ENCODE results near the gene KLHL24.
"Not testable (repeated sequence)": the region's sequence is repeated elsewhere in the genome, so short reads cannot be mapped to it uniquely, and the experiment has no call there.

The KLHL24 gene

DNA sequence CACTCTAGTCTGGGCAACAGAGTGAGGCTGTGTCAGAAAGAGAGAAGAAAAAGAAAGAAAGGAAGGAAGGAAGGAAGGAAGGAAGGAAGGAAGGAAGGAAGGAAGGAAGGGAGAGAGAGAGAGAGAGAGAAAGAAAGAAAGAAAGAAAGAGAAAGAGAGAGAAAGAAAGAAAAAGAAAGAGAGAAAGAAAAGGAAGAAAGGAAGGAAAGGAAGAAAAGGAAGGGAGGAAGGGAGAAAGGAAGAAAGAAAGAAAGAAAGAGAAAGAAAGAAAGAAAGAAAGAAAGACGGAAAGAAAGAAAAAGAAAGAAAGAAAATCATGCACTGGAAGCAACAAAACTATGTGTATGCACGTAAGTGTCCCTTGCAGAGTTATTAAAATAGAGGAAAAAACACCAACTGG, 12.9 kb upstream of the KLHL24 start:
- H3K4me1 Mint-ChIP-seq (ENCODE audit: low read depth) = not testable (repeated sequence)

DNA sequence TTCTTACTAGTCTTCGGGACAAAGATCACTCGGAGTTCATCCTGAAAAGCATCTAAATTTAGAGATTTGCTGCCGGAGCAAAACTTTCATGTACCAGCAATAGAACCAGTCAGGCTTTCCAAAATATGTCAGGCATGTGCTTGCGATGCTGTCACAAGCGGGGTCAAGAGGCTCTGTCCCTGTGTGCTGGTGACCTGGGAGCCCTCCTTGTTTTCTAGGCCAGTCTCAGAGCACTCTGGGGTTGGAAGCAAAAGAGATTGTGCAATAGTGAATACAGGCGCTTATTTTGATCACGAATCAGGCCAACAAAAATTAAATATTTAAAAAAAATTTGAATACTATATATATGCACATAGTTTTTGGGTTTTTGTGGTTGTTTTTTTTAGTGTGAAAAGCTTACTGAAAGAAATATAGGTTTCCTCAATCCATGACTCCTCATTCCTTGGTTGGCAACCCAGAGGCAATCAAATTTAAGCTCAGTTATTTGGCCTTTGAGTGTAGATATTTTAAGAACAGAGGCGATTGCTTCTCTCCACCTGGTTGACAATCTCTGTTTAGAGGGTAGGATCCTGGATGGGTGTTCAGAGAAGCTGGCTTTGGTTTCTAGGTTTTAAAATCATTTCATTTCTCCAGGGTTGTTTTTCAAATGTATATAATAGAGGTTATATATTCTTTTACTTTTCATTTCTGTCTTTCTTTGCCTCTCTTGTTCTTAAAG, 8.4 kb upstream of the KLHL24 start:
- Mint-ChIP-seq H3K27me3 (no peaks in the 10 kb centered on the region), H3K4me1 (ENCODE audit: low read depth) (no peaks in the 10 kb centered on the region), H3K27ac (no peak overlapping the region), H3K9me3 (no peaks in the 10 kb centered on the region), H3K4me3 (no peak overlapping the region), H3K36me3 (ENCODE audit: low read depth) (no peaks in the 10 kb centered on the region)

More for the DNA sequence above, 12.9 kb upstream of the KLHL24 start:
- not testable (repeated sequence) for H3K9me3 Mint-ChIP-seq; H3K4me3 Mint-ChIP-seq; H3K27ac Mint-ChIP-seq; H3K36me3 Mint-ChIP-seq (ENCODE audit: low read depth); H3K27me3 Mint-ChIP-seq

DNA sequence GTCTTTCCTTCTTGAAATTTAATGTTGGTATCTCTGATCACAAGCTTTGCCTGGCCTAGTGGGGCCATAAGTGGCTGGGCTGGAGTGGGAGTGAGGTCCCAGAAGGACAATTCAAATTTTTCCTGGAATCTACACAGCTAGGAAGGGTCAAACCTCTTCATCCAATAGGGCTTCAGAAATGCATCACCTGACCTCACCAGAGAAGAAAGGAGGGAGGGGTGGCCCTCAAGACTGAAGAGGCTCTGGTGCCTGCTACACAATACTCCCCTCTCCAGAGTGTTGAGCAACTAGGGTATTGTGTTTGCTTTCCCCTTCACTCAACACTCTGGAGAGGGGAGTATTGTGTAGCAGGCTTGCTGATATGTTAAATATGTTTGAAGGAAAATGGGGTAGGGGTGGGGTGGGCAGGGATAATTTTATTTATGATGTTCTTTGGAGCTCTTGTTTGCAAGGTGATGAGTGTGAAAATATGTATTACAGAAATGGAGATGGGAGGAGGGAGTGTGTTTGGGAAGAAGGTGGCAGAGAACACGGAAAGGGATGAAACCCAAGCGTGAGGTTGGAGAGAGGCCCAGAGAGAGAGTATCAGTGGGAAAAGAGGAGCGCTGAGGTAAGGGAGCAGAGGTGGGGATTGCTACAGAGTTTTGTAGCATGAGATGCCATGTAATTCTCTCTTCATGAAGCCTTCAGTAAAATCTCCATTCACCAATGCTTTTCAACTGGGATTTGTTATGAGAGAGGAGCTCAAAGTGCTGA, 5.7 kb upstream of the KLHL24 start:
- Mint-ChIP-seq H3K27me3 (no peaks in the 10 kb centered on the region), H3K27ac (no peak overlapping the region), H3K36me3 (ENCODE audit: low read depth) (no peaks in the 10 kb centered on the region), H3K4me1 (ENCODE audit: low read depth) (peaks cover 7% of the 10 kb centered on the region), H3K4me3 (no peak overlapping the region), H3K9me3 (no peaks in the 10 kb centered on the region)

DNA sequence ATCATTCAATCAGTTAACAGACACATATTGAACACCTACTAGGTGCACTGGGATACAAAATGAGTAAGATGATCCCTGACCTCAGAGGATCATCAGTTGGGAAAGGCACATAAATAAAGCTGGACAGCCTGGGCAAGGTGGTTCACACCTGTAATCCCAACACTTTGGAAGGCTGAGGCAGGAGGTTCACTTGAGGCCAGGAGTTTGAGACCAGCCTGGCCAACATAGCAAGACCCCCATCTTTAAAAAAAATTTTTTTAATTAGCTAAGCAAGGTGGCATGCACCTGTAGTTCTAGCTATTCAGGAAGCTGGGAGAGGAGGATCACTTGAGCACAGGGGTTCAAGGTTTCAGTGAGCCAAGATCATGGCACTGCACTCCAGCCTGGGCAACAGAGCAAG, 3.7 kb upstream of the KLHL24 start:
- H3K4me3 Mint-ChIP-seq = no peak overlapping the region

DNA sequence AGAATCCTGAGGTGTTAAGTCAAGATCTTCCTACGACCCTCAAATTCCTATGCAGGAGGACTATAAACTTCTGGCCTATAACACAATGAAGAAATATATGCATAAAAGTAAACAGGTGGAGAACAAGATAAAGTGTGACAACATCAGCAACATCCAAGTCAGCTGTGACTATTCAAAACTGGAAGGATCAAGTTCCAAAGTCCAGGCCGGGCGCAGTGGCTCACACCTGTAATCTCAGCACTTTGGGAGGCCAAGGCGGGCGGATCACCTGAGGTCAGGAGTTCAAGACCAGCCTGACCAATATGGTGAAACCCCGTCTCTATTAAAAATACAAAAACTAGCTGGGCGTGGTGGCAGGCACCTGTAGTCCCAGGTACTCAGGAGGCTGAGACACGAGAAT, 2.7 kb upstream of the KLHL24 start:
- not testable (repeated sequence) for H3K27ac Mint-ChIP-seq; H3K36me3 Mint-ChIP-seq (ENCODE audit: low read depth); H3K4me3 Mint-ChIP-seq; H3K9me3 Mint-ChIP-seq; H3K27me3 Mint-ChIP-seq
- peaks cover 22% of the 10 kb centered on the region for H3K4me1 Mint-ChIP-seq (ENCODE audit: low read depth)

More for the DNA sequence above, 3.7 kb upstream of the KLHL24 start:
- H3K4me1 Mint-ChIP-seq (ENCODE audit: low read depth) = peaks cover 13% of the 10 kb centered on the region
- H3K27me3 Mint-ChIP-seq = no peaks in the 10 kb centered on the region
- no peak overlapping the region for H3K27ac Mint-ChIP-seq
- H3K36me3 Mint-ChIP-seq (ENCODE audit: low read depth) = no peaks in the 10 kb centered on the region
- no peaks in the 10 kb centered on the region for H3K9me3 Mint-ChIP-seq

DNA sequence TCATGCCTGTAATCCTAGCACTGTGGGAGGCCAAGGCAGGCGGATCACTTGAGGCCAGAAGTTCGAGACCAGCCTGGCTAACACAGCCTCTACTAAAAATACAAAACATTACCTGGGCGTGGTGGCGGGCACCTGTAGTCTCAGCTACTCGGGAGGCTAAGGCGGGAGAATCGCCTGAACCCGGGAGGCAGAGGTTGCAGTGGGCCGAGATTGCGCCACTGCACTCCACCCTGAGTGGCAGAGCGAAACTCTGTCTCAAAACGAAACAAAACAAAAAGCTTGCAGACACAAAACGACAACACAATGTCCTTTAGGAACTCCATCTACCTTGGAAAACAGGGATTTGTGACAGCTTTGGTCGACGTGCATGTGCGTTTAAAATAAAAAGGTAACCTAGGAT, 716 bp upstream of the KLHL24 start:
- peaks cover 38% of the 10 kb centered on the region for H3K4me1 Mint-ChIP-seq (ENCODE audit: low read depth)
- H3K27ac Mint-ChIP-seq = peak overlapping the region; percentile 87
- no peaks in the 10 kb centered on the region for H3K9me3 Mint-ChIP-seq
- H3K4me3 Mint-ChIP-seq = peak overlapping the region; percentile 88
- H3K27me3 Mint-ChIP-seq = no peaks in the 10 kb centered on the region
- H3K36me3 Mint-ChIP-seq (ENCODE audit: low read depth) = no peaks in the 10 kb centered on the region

DNA sequence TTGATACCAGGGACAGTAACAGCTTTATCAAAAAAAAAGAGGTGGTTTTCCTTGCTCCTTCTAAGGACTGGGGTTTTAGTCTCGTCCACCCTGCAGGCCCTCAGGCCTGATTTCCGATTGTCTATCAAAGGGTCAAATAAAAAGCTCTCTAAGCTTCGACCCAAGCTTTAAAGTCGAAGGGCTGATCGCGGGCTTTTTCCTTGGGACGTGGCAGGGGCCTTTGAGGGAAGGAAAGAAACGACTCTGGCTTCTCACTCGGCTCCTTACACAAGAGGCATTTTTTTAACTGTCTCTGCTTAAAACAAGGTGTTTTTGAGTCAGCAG, 354 bp upstream of the KLHL24 start:
- Mint-ChIP-seq H3K4me3 (peak overlapping the region; percentile 88), H3K36me3 (ENCODE audit: low read depth) (no peaks in the 10 kb centered on the region), H3K27ac (peak overlapping the region; percentile 87), H3K4me1 (ENCODE audit: low read depth) (peaks cover 42% of the 10 kb centered on the region), H3K27me3 (no peaks in the 10 kb centered on the region), H3K9me3 (no peaks in the 10 kb centered on the region)

DNA sequence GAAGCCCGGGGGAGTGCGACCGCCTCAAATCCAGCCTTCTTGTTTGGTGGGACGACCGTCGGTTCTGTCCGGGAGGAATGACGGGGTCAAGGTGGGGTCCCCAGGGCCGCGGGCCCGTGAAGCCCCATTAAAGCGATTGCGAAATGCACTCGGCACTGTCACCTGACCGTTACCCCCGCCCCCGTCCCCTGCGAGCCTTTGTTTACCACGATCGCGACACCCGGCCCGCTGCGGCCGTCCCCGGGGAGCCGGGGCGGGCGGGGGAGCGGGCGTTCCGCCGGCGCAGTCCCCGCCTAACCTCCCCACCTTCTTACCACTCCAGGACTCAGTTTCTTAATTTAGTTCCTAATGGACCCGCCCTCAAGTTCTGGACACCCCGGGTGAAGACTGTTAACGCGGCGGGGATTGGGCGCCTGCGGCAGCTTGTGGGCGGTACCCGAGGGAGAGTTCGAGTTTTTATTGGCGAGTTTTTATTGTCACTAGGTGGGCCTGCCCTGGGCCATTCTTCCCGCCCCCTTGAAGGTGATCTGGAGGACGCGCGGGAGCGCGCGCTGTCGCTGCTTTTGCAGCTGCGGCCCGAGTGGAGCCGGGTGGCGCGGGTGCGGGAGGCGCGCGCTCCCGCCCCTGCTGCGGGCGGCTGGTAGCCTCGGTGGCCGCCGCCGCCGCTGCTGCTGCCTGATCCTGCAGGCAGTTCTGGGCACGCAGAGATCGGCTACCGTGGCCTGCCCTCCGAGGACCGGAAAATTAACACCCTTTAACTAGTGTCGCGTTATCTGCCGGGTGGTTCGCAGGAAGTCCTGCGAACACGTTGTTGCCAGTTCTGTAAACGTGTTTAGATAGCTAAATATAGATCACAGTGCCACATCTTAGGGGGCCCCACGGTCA, 1.0 kb downstream of the KLHL24 start:
- Mint-ChIP-seq H3K4me3 (peak overlapping the region; percentile 88), H3K36me3 (ENCODE audit: low read depth) (no peaks in the 10 kb centered on the region), H3K9me3 (no peaks in the 10 kb centered on the region), H3K4me1 (ENCODE audit: low read depth) (peaks cover 46% of the 10 kb centered on the region), H3K27me3 (no peaks in the 10 kb centered on the region), H3K27ac (peak overlapping the region; percentile 94)

DNA sequence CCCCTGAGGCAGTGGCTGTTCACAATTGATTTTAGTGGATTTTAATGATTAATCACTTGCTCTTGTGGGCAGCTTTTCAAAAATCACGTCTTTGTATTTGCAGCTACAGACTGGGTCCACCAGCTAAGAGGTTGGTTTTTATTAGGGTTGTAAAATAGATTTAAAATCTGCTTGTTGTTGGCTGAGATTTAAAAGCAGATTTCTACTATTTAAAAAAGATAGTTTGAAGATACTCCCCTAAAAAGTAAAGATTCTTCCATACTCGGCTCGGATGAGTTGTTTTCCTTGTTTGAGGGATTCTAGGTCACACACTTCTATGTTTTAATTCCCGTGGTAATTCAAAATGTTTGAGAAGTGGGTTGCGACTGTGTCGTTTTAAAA, 1.7 kb downstream of the KLHL24 start:
- Mint-ChIP-seq H3K27me3 (no peaks in the 10 kb centered on the region), H3K4me1 (ENCODE audit: low read depth) (peaks cover 52% of the 10 kb centered on the region), H3K4me3 (peak overlapping the region; percentile 88)

DNA sequence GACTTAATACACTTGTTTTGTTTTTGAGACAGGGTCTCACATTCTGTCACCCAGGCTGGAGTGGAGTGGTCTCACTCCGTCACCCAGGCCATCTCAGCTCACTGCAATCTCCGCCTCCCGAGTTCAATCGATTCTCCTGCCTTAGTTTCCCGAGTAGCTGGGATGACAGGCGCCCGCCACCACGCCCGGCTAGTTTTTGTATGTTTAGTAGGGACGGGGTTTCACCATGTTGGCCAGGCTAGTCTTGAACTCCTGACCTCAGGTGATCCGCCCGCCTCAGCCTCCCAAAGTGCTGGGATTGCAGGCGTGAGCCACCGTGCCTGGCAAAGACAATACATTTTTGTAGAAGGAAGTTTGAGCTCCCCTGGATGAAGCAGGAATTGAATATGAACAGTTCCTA, 2.2 kb downstream of the KLHL24 start:
- H3K4me1 Mint-ChIP-seq (ENCODE audit: low read depth) = peaks cover 57% of the 10 kb centered on the region
- H3K9me3 Mint-ChIP-seq; H3K27me3 Mint-ChIP-seq; H3K36me3 Mint-ChIP-seq (ENCODE audit: low read depth): not testable (repeated sequence)
- H3K4me3 Mint-ChIP-seq = peak overlapping the region; percentile 88
- peak overlapping the region; percentile 68 for H3K27ac Mint-ChIP-seq

More for the DNA sequence above, 1.7 kb downstream of the KLHL24 start:
- H3K36me3 Mint-ChIP-seq (ENCODE audit: low read depth) = no peaks in the 10 kb centered on the region
- peak overlapping the region; percentile 94 for H3K27ac Mint-ChIP-seq
- no peaks in the 10 kb centered on the region for H3K9me3 Mint-ChIP-seq

DNA sequence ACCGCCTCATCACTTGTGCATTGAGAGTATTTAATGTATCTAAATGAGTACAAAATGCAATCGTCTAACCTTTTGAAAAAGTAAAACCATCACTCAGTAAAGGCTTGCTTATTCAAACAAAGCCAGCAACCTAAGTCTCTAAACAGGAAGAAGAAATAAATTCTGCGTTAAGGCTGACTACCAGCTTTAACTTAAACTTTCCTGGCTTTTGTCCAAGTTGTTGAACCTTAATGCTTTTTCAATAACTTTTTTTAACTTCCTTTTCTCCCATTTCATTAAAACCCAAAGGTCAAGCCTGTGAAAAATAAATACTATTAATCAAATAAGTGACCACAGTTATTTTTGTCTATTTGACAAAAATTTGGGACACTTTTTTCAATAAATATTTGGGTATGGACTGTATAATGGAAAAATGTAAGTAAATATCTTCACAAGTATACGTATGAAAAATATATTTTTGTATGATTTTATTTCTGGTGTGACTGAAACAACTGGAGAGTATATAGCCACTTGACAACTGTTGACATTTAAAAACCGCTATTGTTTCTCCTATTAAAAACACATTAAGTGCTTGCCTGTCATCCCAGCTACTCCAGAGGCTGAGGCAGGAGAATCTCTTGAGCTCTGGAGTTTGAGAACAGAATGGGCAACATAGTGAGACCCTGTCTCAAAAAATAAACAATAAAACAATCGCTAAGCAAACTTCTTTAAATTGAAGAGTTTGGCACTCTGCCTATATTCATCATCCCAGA, 2.9 kb downstream of the KLHL24 start:
- H3K36me3 Mint-ChIP-seq (ENCODE audit: low read depth) = no peaks in the 10 kb centered on the region
- H3K9me3 Mint-ChIP-seq = no peaks in the 10 kb centered on the region
- no peaks in the 10 kb centered on the region for H3K27me3 Mint-ChIP-seq
- H3K4me3 Mint-ChIP-seq = no peak overlapping the region
- peaks cover 57% of the 10 kb centered on the region for H3K4me1 Mint-ChIP-seq (ENCODE audit: low read depth)
- H3K27ac Mint-ChIP-seq = peak overlapping the region; percentile 29

DNA sequence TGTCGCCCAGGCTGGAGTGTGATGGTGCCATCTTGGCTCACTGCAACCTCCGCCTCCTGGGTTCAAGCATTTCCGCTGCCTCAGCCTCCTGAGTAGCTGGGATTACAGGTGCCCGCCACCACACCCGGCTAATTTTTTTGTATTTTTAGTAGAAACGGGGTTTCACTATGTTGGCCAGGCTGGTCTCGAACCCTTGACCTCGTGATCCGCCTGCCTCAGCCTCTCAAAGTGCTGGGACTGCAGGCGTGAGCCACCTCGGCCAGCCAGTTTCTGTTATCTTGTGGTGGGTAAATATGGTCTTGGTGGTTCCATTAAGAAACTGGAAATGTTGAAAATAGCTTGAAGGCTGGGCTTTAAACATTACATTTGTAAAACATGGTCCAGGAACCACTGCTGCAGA, 5.2 kb downstream of the KLHL24 start:
- not testable (repeated sequence) for H3K36me3 Mint-ChIP-seq (ENCODE audit: low read depth); H3K4me3 Mint-ChIP-seq; H3K27me3 Mint-ChIP-seq; H3K27ac Mint-ChIP-seq; H3K9me3 Mint-ChIP-seq
- peaks cover 47% of the 10 kb centered on the region for H3K4me1 Mint-ChIP-seq (ENCODE audit: low read depth)

DNA sequence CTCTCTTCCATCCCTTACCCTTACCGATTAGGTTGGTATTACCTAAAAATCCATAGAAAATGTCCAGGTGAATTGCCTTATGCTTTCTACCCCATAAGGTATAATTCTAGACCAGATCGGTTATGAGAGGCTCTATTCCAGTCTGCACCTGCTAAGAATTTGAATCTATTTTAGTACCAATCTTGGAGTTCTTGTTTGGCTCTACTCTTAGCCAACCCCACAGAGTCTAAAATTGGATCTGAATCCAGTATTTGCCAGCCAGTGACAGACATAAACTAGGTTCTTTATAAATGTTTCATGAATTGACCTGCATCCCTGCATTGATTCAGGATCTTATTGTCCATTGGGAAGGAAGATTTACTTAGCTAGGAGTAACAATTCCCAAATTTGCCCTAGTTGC, 6.5 kb downstream of the KLHL24 start:
- Mint-ChIP-seq H3K27ac (no peak overlapping the region), H3K9me3 (no peaks in the 10 kb centered on the region), H3K4me3 (no peak overlapping the region), H3K36me3 (ENCODE audit: low read depth) (peaks cover 8% of the 10 kb centered on the region), H3K4me1 (ENCODE audit: low read depth) (peaks cover 46% of the 10 kb centered on the region), H3K27me3 (no peaks in the 10 kb centered on the region)

DNA sequence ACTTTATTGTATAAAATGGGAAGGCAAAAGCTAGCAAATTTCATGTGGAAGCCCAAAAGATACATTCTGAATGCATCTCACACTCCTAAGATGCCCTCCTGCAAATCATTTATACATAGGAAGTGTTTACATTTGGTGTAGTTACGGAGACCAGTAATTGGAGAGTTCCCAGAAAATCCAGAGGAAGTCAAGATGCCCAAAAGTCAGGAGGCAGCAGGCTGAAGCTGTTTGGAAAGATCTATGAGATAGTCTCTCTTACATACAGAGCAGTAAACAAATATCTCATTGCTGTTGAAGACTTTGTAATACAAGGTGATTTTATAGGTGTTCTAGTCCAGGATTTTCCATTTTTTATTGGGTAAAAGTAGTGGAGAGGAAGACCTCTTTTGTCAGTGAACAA, 8.8 kb downstream of the KLHL24 start:
- Mint-ChIP-seq H3K27me3 (no peaks in the 10 kb centered on the region), H3K9me3 (no peaks in the 10 kb centered on the region), H3K36me3 (ENCODE audit: low read depth) (peaks cover 23% of the 10 kb centered on the region), H3K4me3 (no peak overlapping the region), H3K4me1 (ENCODE audit: low read depth) (peaks cover 22% of the 10 kb centered on the region), H3K27ac (no peak overlapping the region)
